Neural cell (in vitro differentiated cells): ENCODE results near the gene S1PR5.

ENCODE experiments used
- EP300 ChIP-seq: fragments of 450-650 bp; conservative IDR thresholded peaks from 2 replicates; pipeline ENCODE4 v1.6.1; 2014; ENCODE audit warnings: antibody characterized with exemption, mild to moderate bottlenecking, moderate library complexity; ENCODE audit not compliant: poor library complexity, severe bottlenecking
- SMC3 ChIP-seq: fragments of 450-650 bp; conservative IDR thresholded peaks from 2 replicates; pipeline ENCODE4 v1.6.1; 2014; ENCODE audit warnings: antibody characterized with exemption, mild to moderate bottlenecking, moderate library complexity; ENCODE audit not compliant: poor library complexity
- TF ChIP-seq, protein P1 (sequence below): fragments of 450-650 bp; IDR thresholded peaks from 2 replicates; pipeline ENCODE4 v1.5.1; 2014; ENCODE audit warnings: antibody characterized with exemption, mild to moderate bottlenecking, moderate library complexity; ENCODE audit not compliant: poor library complexity, severe bottlenecking

DNA sequence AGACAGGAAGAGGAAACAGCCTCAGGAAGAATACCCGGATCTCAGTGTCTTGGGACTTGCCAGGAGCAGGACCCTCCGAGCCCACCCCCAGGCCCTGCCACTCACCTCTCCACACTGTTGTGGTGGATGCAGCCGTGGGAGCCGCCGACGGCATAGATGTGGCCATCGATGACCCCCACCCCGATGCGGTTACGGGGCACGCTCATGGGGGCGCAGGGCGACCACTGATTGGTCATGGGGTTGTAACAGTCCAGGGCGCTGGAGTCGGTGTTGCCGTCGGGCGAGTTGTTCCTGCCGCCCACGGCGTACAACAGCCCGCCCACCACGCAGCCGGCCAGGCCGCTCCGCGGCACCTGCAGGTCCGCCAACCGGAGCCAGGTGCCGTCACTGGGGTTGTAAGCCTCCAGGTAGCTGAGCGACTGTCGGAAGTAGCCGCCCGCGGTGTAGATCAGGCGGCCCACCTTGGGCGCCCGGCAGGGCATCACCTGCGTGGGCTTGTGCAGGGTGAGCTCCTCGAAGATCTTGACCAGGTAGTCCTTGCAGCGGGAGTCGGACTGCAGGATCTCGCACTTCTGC, 25.7 kb downstream of the S1PR5 start:
- TF ChIP-seq SMC3 (no peak), EP300 (no peak)
- TF ChIP-seq, protein P1, sequence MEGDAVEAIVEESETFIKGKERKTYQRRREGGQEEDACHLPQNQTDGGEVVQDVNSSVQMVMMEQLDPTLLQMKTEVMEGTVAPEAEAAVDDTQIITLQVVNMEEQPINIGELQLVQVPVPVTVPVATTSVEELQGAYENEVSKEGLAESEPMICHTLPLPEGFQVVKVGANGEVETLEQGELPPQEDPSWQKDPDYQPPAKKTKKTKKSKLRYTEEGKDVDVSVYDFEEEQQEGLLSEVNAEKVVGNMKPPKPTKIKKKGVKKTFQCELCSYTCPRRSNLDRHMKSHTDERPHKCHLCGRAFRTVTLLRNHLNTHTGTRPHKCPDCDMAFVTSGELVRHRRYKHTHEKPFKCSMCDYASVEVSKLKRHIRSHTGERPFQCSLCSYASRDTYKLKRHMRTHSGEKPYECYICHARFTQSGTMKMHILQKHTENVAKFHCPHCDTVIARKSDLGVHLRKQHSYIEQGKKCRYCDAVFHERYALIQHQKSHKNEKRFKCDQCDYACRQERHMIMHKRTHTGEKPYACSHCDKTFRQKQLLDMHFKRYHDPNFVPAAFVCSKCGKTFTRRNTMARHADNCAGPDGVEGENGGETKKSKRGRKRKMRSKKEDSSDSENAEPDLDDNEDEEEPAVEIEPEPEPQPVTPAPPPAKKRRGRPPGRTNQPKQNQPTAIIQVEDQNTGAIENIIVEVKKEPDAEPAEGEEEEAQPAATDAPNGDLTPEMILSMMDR = no peak
